HEK293 (cell line): Measurements from ENCODE around the gene BCL2.

Source experiments
- CTCF ChIA-PET: fragments of 350-600 bp; formaldehyde crosslinking; extraction: SDS; loops from one replicate; lab custom pipeline; 2021; ENCODE audit warnings: antibody characterized with exemption; lab: Yijun Ruan, JAX
- POLR2A ChIA-PET: fragments of 300-600 bp; formaldehyde crosslinking; extraction: SDS; loops from one replicate; lab custom pipeline; 2020; ENCODE audit warnings: antibody characterized with exemption, inconsistent platforms; lab: Yijun Ruan, JAX
- H3K27ac ChIP-seq: fragments of 200-500 bp; sonication (Bioruptor generic); 2 replicates; pipeline ENCODE4 v1.5.1; 2014; ENCODE audit warnings: low read depth, low read length, control low read depth, inconsistent platforms; ENCODE audit errors: extremely low read depth
- H3K36me3 ChIP-seq, 2 experiments: fragments of 200-500 bp in 1 of 2; sonication (Bioruptor generic) in 1 of 2; 1 replicate in 1 of 2; 2 replicates in 1 of 2; pipeline ENCODE4 v1.5.1; 2014 to 2017; ENCODE audit warnings: inconsistent platforms in 2 of 2, low read length in 2 of 2; ENCODE audit not compliant: control insufficient read depth in 2 of 2, insufficient read depth in 1 of 2
- H3K4me1 ChIP-seq: fragments of 200-500 bp; sonication (Bioruptor generic); 2 replicates; pipeline ENCODE4 v1.5.1; 2014; ENCODE audit warnings: mild to moderate bottlenecking, low read length, inconsistent platforms; ENCODE audit not compliant: control insufficient read depth, insufficient read depth
- H3K4me3 ChIP-seq: 2 replicates; pipeline ENCODE4 v1.5.1; 2011; ENCODE audit warnings: low read depth, mild to moderate bottlenecking, control low read depth, low read length, moderate library complexity
- H3K9me3 ChIP-seq: fragments of 200-500 bp; sonication (Bioruptor generic); 2 replicates; pipeline ENCODE4 v1.5.1; 2014; ENCODE audit warnings: low read depth, low read length, inconsistent platforms; ENCODE audit not compliant: control insufficient read depth, insufficient read depth
- ATF2 ChIP-seq: fragments of 450-650 bp; formaldehyde crosslinking; IDR thresholded peaks from 2 replicates; pipeline ENCODE4 v1.5.1; 2016; ENCODE audit warnings: missing biosample characterization, missing genetic modification characterization, low read depth
- GLI4 ChIP-seq: fragments of 450-650 bp; formaldehyde crosslinking; IDR thresholded peaks from 2 replicates; pipeline ENCODE4 v1.5.1; 2016; ENCODE audit warnings: missing biosample characterization, missing genetic modification characterization
- HOXD13 ChIP-seq: sonication (generic); formaldehyde crosslinking; IDR thresholded peaks from 2 replicates; pipeline ENCODE4 v1.8.0; 2022; ENCODE audit warnings: missing genetic modification reagents, borderline replicate concordance
- IKZF3 ChIP-seq: fragments of 450-650 bp; IDR thresholded peaks from 2 replicates; pipeline ENCODE4 v1.5.0; 2018; ENCODE audit warnings: missing biosample characterization, mild to moderate bottlenecking, missing genetic modification characterization, moderate library complexity
- PRDM1 ChIP-seq: fragments of 450-650 bp; formaldehyde crosslinking; IDR thresholded peaks from 2 replicates; pipeline ENCODE4; 2016; ENCODE audit warnings: missing biosample characterization, missing genetic modification characterization
- REPIN1 ChIP-seq: fragments of 450-650 bp; formaldehyde crosslinking; IDR thresholded peaks from 2 replicates; pipeline ENCODE4 v1.5.1; 2017; ENCODE audit warnings: missing biosample characterization, missing genetic modification characterization, low read depth
- SCRT1 ChIP-seq: fragments of 450-650 bp; formaldehyde crosslinking; IDR thresholded peaks from 2 replicates; pipeline ENCODE4 v1.5.1; 2016; ENCODE audit warnings: missing biosample characterization, missing genetic modification characterization, borderline replicate concordance
- SCRT2 ChIP-seq: fragments of 450-650 bp; formaldehyde crosslinking; IDR thresholded peaks from 2 replicates; pipeline ENCODE4 v1.5.1; 2016; ENCODE audit warnings: missing biosample characterization, missing genetic modification characterization
- ZBTB17 ChIP-seq: fragments of 450-650 bp; formaldehyde crosslinking; IDR thresholded peaks from 2 replicates; pipeline ENCODE4 v1.5.1; 2016; ENCODE audit warnings: missing biosample characterization, missing genetic modification characterization
- ZEB2 ChIP-seq: fragments of 450-650 bp; formaldehyde crosslinking; IDR thresholded peaks from 2 replicates; pipeline ENCODE4 v1.5.1; 2016; ENCODE audit warnings: missing biosample characterization, missing genetic modification characterization
- ZNF121 ChIP-seq: fragments of 450-650 bp; formaldehyde crosslinking; IDR thresholded peaks from 2 replicates; pipeline ENCODE4 v1.5.1; 2016; ENCODE audit warnings: missing biosample characterization, missing genetic modification characterization
- ZNF266 ChIP-seq: fragments of 450-650 bp; formaldehyde crosslinking; IDR thresholded peaks from 2 replicates; pipeline ENCODE4 v1.5.1; 2016; ENCODE audit warnings: missing biosample characterization, missing genetic modification characterization, low read depth
- ZNF335 ChIP-seq: fragments of 450-650 bp; formaldehyde crosslinking; conservative IDR thresholded peaks from 2 replicates; pipeline ENCODE4 v1.5.1; 2016; ENCODE audit warnings: missing biosample characterization, missing genetic modification characterization
- ZNF366 ChIP-seq: fragments of 450-650 bp; formaldehyde crosslinking; conservative IDR thresholded peaks from 2 replicates; pipeline ENCODE4 v1.5.1; 2016; ENCODE audit warnings: missing biosample characterization, missing genetic modification characterization
- ZNF404 ChIP-seq: fragments of 450-650 bp; formaldehyde crosslinking; IDR thresholded peaks from 2 replicates; pipeline ENCODE4 v1.5.1; 2017; ENCODE audit warnings: missing biosample characterization, missing genetic modification characterization
- ZNF513 ChIP-seq: fragments of 450-650 bp; IDR thresholded peaks from 2 replicates; pipeline ENCODE4 v1.5.1; 2018; ENCODE audit warnings: missing biosample characterization, missing genetic modification characterization
- ZNF677 ChIP-seq: fragments of 450-650 bp; IDR thresholded peaks from 2 replicates; pipeline ENCODE4 v1.5.0; 2018; ENCODE audit warnings: missing biosample characterization, mild to moderate bottlenecking, missing genetic modification characterization, moderate library complexity
- TF ChIP-seq, protein P1 (sequence below): fragments of 450-650 bp; formaldehyde crosslinking; IDR thresholded peaks from 2 replicates; pipeline ENCODE4 v1.5.1; 2016; ENCODE audit warnings: missing biosample characterization, missing genetic modification characterization
- TF ChIP-seq, protein P2 (sequence below): fragments of 450-650 bp; formaldehyde crosslinking; IDR thresholded peaks from 2 replicates; pipeline ENCODE4 v1.5.1; 2016; ENCODE audit warnings: missing biosample characterization, missing genetic modification characterization
- TF ChIP-seq, protein P3 (sequence below): fragments of 450-650 bp; formaldehyde crosslinking; IDR thresholded peaks from 2 replicates; pipeline ENCODE4 v1.5.1; 2017; ENCODE audit warnings: missing biosample characterization, missing genetic modification characterization

The BCL2 gene

GRCh38 chr18:63197246-63197869 lies 122.2 kb downstream of the BCL2 start:
- H3K27ac ChIP-seq = no peak overlapping the region
- no peaks in the 10 kb centered on the region for H3K9me3 ChIP-seq
- ChIA-PET POLR2A (no interaction called here), CTCF (interaction anchor here (1.3 to 1.6 kb wide), 2 partner anchors 26 to 66 kb away, joined by 3 to 5 read pairs; no protein-coding TSS in a partner anchor)
- TF ChIP-seq GLI4 (no peak), HOXD13 (CRISPR knock-in tag) (no peak), SCRT2 (tag by site-specific recombination) (peak; percentile 89), ZNF513 (tag by site-specific recombination) (peak; percentile 61), REPIN1 (tag by site-specific recombination) (no peak), ZBTB17 (peak; percentile 55), SCRT1 (tag by site-specific recombination) (peak; percentile 75), ZNF404 (tag by site-specific recombination) (no peak), ZNF335 (0 out of 2 replicates have a peak, but pooled peaks have one; percentile 18), ZEB2 (tag by site-specific recombination) (0 out of 2 replicates have a peak, but pooled peaks have one; percentile 43), PRDM1 (tag by site-specific recombination) (peak; percentile 99), ZNF266 (tag by site-specific recombination) (no peak), ZNF366 (tag by site-specific recombination) (peak; percentile 91), ZNF121 (no peak), IKZF3 (peak; percentile 25; the same call in 1 of the 2 replicates), ATF2 (tag by site-specific recombination) (peak; percentile 75), ZNF677 (tag by site-specific recombination) (no peak)
- TF ChIP-seq, protein P1, sequence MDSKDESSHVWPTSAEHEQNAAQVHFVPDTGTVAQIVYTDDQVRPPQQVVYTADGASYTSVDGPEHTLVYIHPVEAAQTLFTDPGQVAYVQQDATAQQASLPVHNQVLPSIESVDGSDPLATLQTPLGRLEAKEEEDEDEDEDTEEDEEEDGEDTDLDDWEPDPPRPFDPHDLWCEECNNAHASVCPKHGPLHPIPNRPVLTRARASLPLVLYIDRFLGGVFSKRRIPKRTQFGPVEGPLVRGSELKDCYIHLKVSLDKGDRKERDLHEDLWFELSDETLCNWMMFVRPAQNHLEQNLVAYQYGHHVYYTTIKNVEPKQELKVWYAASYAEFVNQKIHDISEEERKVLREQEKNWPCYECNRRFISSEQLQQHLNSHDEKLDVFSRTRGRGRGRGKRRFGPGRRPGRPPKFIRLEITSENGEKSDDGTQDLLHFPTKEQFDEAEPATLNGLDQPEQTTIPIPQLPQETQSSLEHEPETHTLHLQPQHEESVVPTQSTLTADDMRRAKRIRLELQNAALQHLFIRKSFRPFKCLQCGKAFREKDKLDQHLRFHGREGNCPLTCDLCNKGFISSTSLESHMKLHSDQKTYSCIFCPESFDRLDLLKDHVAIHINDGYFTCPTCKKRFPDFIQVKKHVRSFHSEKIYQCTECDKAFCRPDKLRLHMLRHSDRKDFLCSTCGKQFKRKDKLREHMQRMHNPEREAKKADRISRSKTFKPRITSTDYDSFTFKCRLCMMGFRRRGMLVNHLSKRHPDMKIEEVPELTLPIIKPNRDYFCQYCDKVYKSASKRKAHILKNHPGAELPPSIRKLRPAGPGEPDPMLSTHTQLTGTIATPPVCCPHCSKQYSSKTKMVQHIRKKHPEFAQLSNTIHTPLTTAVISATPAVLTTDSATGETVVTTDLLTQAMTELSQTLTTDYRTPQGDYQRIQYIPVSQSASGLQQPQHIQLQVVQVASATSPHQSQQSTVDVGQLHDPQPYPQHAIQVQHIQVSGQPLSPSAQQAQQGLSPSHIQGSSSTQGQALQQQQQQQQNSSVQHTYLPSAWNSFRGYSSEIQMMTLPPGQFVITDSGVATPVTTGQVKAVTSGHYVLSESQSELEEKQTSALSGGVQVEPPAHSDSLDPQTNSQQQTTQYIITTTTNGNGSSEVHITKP (tag by site-specific recombination) = peak; percentile 69
- TF ChIP-seq, protein P2, sequence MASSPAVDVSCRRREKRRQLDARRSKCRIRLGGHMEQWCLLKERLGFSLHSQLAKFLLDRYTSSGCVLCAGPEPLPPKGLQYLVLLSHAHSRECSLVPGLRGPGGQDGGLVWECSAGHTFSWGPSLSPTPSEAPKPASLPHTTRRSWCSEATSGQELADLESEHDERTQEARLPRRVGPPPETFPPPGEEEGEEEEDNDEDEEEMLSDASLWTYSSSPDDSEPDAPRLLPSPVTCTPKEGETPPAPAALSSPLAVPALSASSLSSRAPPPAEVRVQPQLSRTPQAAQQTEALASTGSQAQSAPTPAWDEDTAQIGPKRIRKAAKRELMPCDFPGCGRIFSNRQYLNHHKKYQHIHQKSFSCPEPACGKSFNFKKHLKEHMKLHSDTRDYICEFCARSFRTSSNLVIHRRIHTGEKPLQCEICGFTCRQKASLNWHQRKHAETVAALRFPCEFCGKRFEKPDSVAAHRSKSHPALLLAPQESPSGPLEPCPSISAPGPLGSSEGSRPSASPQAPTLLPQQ (tag by site-specific recombination) = 0 out of 2 replicates have a peak, but pooled peaks have one; percentile 29
- TF ChIP-seq, protein P3, sequence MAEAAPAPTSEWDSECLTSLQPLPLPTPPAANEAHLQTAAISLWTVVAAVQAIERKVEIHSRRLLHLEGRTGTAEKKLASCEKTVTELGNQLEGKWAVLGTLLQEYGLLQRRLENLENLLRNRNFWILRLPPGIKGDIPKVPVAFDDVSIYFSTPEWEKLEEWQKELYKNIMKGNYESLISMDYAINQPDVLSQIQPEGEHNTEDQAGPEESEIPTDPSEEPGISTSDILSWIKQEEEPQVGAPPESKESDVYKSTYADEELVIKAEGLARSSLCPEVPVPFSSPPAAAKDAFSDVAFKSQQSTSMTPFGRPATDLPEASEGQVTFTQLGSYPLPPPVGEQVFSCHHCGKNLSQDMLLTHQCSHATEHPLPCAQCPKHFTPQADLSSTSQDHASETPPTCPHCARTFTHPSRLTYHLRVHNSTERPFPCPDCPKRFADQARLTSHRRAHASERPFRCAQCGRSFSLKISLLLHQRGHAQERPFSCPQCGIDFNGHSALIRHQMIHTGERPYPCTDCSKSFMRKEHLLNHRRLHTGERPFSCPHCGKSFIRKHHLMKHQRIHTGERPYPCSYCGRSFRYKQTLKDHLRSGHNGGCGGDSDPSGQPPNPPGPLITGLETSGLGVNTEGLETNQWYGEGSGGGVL (tag by site-specific recombination) = peak; percentile 76
- H3K4me3 ChIP-seq = no peak overlapping the region
- peaks cover 10% of the 10 kb centered on the region for H3K4me1 ChIP-seq
- H3K36me3 ChIP-seq = no peaks in the 10 kb centered on the region
